ENCODE results near the gene ZEB2. TPM values are rescaled to one million over a fixed set of nuclear protein-coding genes. Genes with fewer than 3 reads are reported as not detected.

Gene ZEB2
- total RNA-seq, 1 experiment from 2014 or later = 1.1 TPM

- peak; percentile 78 for DNase-seq (ENCODE audit: low read depth, low spot score)
- peak; percentile 92 for ATAC-seq
- no peak overlapping the region for H3K4me3 ChIP-seq (ENCODE audit: low read depth in 2 of 2, low read length in 2 of 2)
- ChIA-PET POLR2A (no interaction called here), CTCF (no interaction called here)
- no TSS peak for BruUV-seq (replicated peaks)
- H3K36me3 ChIP-seq (ENCODE audit: control insufficient read depth, insufficient read depth, low read length) = no peaks in the 10 kb centered on the region
- no peaks in the 10 kb centered on the region for H3K4me1 ChIP-seq (ENCODE audit: control insufficient read depth, insufficient read depth, low read length)
- in situ Hi-C loops (cut with HindIII; ENCODE audit: low pct_unique_long_range_greater_than_20kb, low sequenced_read_pairs) (no loop called here), intact Hi-C loops (cut with micrococcal nuclease; ENCODE audit: unreplicated experiment) (no loop called here)
- H3K9me3 ChIP-seq (ENCODE audit: control insufficient read depth, insufficient read depth, low read depth, low read length) = no peaks in the 10 kb centered on the region
- no peak overlapping the region for H3K27ac ChIP-seq (ENCODE audit: low read length)
- no peaks in the 10 kb centered on the region for H3K27me3 ChIP-seq (ENCODE audit: control insufficient read depth, insufficient read depth, low read length)
- TF ChIP-seq SIN3A (IDR thresholded peaks at IDR 0.05; ENCODE audit: borderline replicate concordance, insufficient read depth, low read depth, low read length) (no peak), TCF7L2 (IDR thresholded peaks at IDR 0.05; ENCODE audit: low read depth, low read length) (no peak), POLR2AphosphoS5 (IDR thresholded peaks at IDR 0.05; ENCODE audit: low read depth, low read length) (no peak)
- TF ChIP-seq, protein P1, sequence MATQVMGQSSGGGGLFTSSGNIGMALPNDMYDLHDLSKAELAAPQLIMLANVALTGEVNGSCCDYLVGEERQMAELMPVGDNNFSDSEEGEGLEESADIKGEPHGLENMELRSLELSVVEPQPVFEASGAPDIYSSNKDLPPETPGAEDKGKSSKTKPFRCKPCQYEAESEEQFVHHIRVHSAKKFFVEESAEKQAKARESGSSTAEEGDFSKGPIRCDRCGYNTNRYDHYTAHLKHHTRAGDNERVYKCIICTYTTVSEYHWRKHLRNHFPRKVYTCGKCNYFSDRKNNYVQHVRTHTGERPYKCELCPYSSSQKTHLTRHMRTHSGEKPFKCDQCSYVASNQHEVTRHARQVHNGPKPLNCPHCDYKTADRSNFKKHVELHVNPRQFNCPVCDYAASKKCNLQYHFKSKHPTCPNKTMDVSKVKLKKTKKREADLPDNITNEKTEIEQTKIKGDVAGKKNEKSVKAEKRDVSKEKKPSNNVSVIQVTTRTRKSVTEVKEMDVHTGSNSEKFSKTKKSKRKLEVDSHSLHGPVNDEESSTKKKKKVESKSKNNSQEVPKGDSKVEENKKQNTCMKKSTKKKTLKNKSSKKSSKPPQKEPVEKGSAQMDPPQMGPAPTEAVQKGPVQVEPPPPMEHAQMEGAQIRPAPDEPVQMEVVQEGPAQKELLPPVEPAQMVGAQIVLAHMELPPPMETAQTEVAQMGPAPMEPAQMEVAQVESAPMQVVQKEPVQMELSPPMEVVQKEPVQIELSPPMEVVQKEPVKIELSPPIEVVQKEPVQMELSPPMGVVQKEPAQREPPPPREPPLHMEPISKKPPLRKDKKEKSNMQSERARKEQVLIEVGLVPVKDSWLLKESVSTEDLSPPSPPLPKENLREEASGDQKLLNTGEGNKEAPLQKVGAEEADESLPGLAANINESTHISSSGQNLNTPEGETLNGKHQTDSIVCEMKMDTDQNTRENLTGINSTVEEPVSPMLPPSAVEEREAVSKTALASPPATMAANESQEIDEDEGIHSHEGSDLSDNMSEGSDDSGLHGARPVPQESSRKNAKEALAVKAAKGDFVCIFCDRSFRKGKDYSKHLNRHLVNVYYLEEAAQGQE (IDR thresholded peaks at IDR 0.05; ENCODE audit: insufficient read depth in 1 of 2, low read depth in 2 of 2, low read length in 1 of 2) = no peak
- TF ChIP-seq, protein P2, sequence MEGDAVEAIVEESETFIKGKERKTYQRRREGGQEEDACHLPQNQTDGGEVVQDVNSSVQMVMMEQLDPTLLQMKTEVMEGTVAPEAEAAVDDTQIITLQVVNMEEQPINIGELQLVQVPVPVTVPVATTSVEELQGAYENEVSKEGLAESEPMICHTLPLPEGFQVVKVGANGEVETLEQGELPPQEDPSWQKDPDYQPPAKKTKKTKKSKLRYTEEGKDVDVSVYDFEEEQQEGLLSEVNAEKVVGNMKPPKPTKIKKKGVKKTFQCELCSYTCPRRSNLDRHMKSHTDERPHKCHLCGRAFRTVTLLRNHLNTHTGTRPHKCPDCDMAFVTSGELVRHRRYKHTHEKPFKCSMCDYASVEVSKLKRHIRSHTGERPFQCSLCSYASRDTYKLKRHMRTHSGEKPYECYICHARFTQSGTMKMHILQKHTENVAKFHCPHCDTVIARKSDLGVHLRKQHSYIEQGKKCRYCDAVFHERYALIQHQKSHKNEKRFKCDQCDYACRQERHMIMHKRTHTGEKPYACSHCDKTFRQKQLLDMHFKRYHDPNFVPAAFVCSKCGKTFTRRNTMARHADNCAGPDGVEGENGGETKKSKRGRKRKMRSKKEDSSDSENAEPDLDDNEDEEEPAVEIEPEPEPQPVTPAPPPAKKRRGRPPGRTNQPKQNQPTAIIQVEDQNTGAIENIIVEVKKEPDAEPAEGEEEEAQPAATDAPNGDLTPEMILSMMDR (IDR thresholded peaks at IDR 0.05) = no peak
Measured at GRCh38 chr2:144357623-144358373, 162.1 kb downstream of the ZEB2 start.

DNA sequence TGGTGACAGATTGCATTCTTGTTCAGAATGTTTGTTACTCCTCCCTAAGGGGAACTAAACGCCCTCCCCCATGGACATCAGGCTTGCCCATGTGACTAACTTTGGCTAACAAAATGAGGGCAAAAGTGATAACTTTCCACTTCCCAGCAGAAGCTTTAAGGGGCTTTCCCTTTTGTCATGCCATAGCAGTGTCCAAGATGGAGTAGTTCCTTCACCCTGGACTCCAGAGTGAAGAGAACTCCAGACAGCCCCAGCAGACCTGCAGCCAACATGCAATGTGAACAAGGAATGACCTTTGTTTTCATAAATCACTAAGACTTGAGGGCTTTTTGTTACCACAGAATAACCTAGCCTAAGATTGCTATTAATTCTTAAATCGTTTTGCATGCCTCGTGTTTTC is 163.5 kb downstream of the ZEB2 start:
- Histone ChIP-seq H3K27ac (ENCODE audit: low read length) (no peak overlapping the region), H3K4me3 (ENCODE audit: low read depth in 2 of 2, low read length in 2 of 2) (no peak overlapping the region), H3K27me3 (ENCODE audit: control insufficient read depth, insufficient read depth, low read length) (no peaks in the 10 kb centered on the region), H3K36me3 (ENCODE audit: control insufficient read depth, insufficient read depth, low read length) (no peaks in the 10 kb centered on the region), H3K4me1 (ENCODE audit: control insufficient read depth, insufficient read depth, low read length) (no peaks in the 10 kb centered on the region), H3K9me3 (ENCODE audit: control insufficient read depth, insufficient read depth, low read depth, low read length) (no peaks in the 10 kb centered on the region)
- intact Hi-C loops (cut with micrococcal nuclease; ENCODE audit: unreplicated experiment) = no loop called here
- ChIA-PET CTCF (no interaction called here), POLR2A (no interaction called here)
- in situ Hi-C loops (cut with HindIII; ENCODE audit: low pct_unique_long_range_greater_than_20kb, low sequenced_read_pairs) = no loop called here
- TF ChIP-seq POLR2AphosphoS5 (IDR thresholded peaks at IDR 0.05; ENCODE audit: low read depth, low read length) (no peak), SIN3A (IDR thresholded peaks at IDR 0.05; ENCODE audit: borderline replicate concordance, insufficient read depth, low read depth, low read length) (no peak), TCF7L2 (IDR thresholded peaks at IDR 0.05; ENCODE audit: low read depth, low read length) (no peak)
- TF ChIP-seq, protein P1 (IDR thresholded peaks at IDR 0.05; ENCODE audit: insufficient read depth in 1 of 2, low read depth in 2 of 2, low read length in 1 of 2) = no peak
- TF ChIP-seq, protein P2 (IDR thresholded peaks at IDR 0.05) = no peak
- no TSS peak for BruUV-seq (replicated peaks)
- no peak for DNase-seq (ENCODE audit: low read depth, low spot score)
- no peak for ATAC-seq

Data from Panc1 (cell line).